ENCODE results near the gene DYNLT3. TPM values are rescaled to one million over a fixed set of nuclear protein-coding genes. Genes with fewer than 3 reads are reported as not detected.

The DYNLT3 gene
- polyA plus RNA-seq, 1 donor (not counting 4 experiments of a cell fraction or from before 2014, with no cell fraction given): 37.3 TPM

- no peaks in the 10 kb centered on the region for H3K9me3 ChIP-seq (ENCODE audit: control insufficient read depth, low read depth, low read length)
- no peaks in the 10 kb centered on the region for H3K36me3 ChIP-seq (ENCODE audit: control insufficient read depth in 2 of 2, extremely low read depth in 1 of 2, insufficient read depth in 2 of 2, low read length in 2 of 2)
- dilution Hi-C loops (cut with MboI; ENCODE audit: extremely low pct_ligation_motif_present, low sequenced_read_pairs): no loop called here
- FAIRE-seq: no peak
- H4K20me1 ChIP-seq (ENCODE audit: control insufficient read depth, extremely low read depth, insufficient read depth, low read length): no peaks in the 10 kb centered on the region
- H3K4me1 ChIP-seq (ENCODE audit: control insufficient read depth, extremely low read depth, insufficient read depth, low read length): no peaks in the 10 kb centered on the region
- no peak for DNase-seq (ENCODE audit: low read depth, low spot score)
- no peak overlapping the region for H2AFZ ChIP-seq (ENCODE audit: control insufficient read depth, low read length)
- TF ChIP-seq EZH2 (IDR thresholded peaks at IDR 0.05; ENCODE audit: low read length) (no peak), CTCF (optimal IDR thresholded peaks at IDR 0.05 in 1 of 3, IDR thresholded peaks at IDR 0.05 in 1 of 3, conservative IDR thresholded peaks at IDR 0.05 in 1 of 3; ENCODE audit: extremely low read depth in 1 of 3, insufficient read depth in 2 of 3, low read length in 3 of 3) (no peak)
- no peaks in the 10 kb centered on the region for H3K79me2 ChIP-seq (ENCODE audit: control insufficient read depth, insufficient read depth, low read length)
- no peak overlapping the region for H3K27ac ChIP-seq (ENCODE audit: control insufficient read depth, insufficient read depth, low read length)
- H3K4me2 ChIP-seq (ENCODE audit: control insufficient read depth, extremely low read depth, insufficient read depth, low read depth, low read length): no peak overlapping the region
- no peaks in the 10 kb centered on the region for H3K9me1 ChIP-seq (ENCODE audit: control insufficient read depth, extremely low read depth, insufficient read depth, low read length)
- H3K4me3 ChIP-seq (ENCODE audit: control insufficient read depth in 2 of 3, extremely low read depth in 1 of 3, insufficient read depth in 2 of 3, low read depth in 1 of 3, low read length in 3 of 3): no peak overlapping the region
- no peaks in the 10 kb centered on the region for H3K27me3 ChIP-seq (ENCODE audit: control insufficient read depth, extremely low read depth, insufficient read depth, low read length)
- no peak overlapping the region for H3K9ac ChIP-seq (ENCODE audit: control insufficient read depth, extremely low read depth, insufficient read depth, low read length)
Measured at GRCh38 chrX:37817176-37817575, 30.2 kb downstream of the DYNLT3 start.

- no peaks in the 10 kb centered on the region for H4K20me1 ChIP-seq (ENCODE audit: control insufficient read depth, extremely low read depth, insufficient read depth, low read length)
- FAIRE-seq: no peak
- H3K9me1 ChIP-seq (ENCODE audit: control insufficient read depth, extremely low read depth, insufficient read depth, low read length): no peaks in the 10 kb centered on the region
- H3K36me3 ChIP-seq (ENCODE audit: control insufficient read depth in 2 of 2, extremely low read depth in 1 of 2, insufficient read depth in 2 of 2, low read length in 2 of 2): no peaks in the 10 kb centered on the region
- H3K4me1 ChIP-seq (ENCODE audit: control insufficient read depth, extremely low read depth, insufficient read depth, low read length): no peaks in the 10 kb centered on the region
- H3K4me2 ChIP-seq (ENCODE audit: control insufficient read depth, extremely low read depth, insufficient read depth, low read depth, low read length): no peak overlapping the region
- H3K27ac ChIP-seq (ENCODE audit: control insufficient read depth, insufficient read depth, low read length): no peak overlapping the region
- no peak for DNase-seq (ENCODE audit: low read depth, low spot score)
- H2AFZ ChIP-seq (ENCODE audit: control insufficient read depth, low read length): no peak overlapping the region
- no peaks in the 10 kb centered on the region for H3K79me2 ChIP-seq (ENCODE audit: control insufficient read depth, insufficient read depth, low read length)
- no peak for TF ChIP-seq CTCF (optimal IDR thresholded peaks at IDR 0.05 in 1 of 3, IDR thresholded peaks at IDR 0.05 in 1 of 3, conservative IDR thresholded peaks at IDR 0.05 in 1 of 3; ENCODE audit: extremely low read depth in 1 of 3, insufficient read depth in 2 of 3, low read length in 3 of 3)
- TF ChIP-seq EZH2 (IDR thresholded peaks at IDR 0.05; ENCODE audit: low read length): no peak
- H3K9me3 ChIP-seq (ENCODE audit: control insufficient read depth, low read depth, low read length): no peaks in the 10 kb centered on the region
- no peak overlapping the region for H3K4me3 ChIP-seq (ENCODE audit: control insufficient read depth in 2 of 3, extremely low read depth in 1 of 3, insufficient read depth in 2 of 3, low read depth in 1 of 3, low read length in 3 of 3)
- dilution Hi-C loops (cut with MboI; ENCODE audit: extremely low pct_ligation_motif_present, low sequenced_read_pairs): no loop called here
- H3K27me3 ChIP-seq (ENCODE audit: control insufficient read depth, extremely low read depth, insufficient read depth, low read length): no peaks in the 10 kb centered on the region
- H3K9ac ChIP-seq (ENCODE audit: control insufficient read depth, extremely low read depth, insufficient read depth, low read length): no peak overlapping the region
Measured at GRCh38 chrX:37816766-37817165, 30.6 kb downstream of the DYNLT3 start.

Data from keratinocyte (primary cell).